HEK293 (cell line): Measurements from ENCODE around the gene CSNK1G1.

Experiments
- BCL11A ChIP-seq: fragments of 450-650 bp; formaldehyde crosslinking; IDR thresholded peaks from 2 replicates; pipeline ENCODE4 v1.5.1; 2016; ENCODE audit warnings: low read depth, missing biosample characterization, missing genetic modification characterization
- PATZ1 ChIP-seq: fragments of 450-650 bp; formaldehyde crosslinking; IDR thresholded peaks from 2 replicates; pipeline ENCODE4 v1.5.1; 2016; ENCODE audit warnings: missing biosample characterization, missing genetic modification characterization
- SCRT2 ChIP-seq: fragments of 450-650 bp; formaldehyde crosslinking; IDR thresholded peaks from 2 replicates; pipeline ENCODE4 v1.5.1; 2016; ENCODE audit warnings: missing biosample characterization, missing genetic modification characterization
- ZBTB7A ChIP-seq: fragments of 450-650 bp; formaldehyde crosslinking; IDR thresholded peaks from 2 replicates; pipeline ENCODE4 v1.5.1; 2016; ENCODE audit warnings: low read depth, missing biosample characterization, missing genetic modification characterization
- ZFP69B ChIP-seq: fragments of 450-650 bp; formaldehyde crosslinking; IDR thresholded peaks from 2 replicates; pipeline ENCODE4 v1.5.1; 2016; ENCODE audit warnings: missing biosample characterization, missing genetic modification characterization
- ZNF112 ChIP-seq: fragments of 450-650 bp; formaldehyde crosslinking; IDR thresholded peaks from 2 replicates; pipeline ENCODE4 v1.5.0; 2017; ENCODE audit warnings: missing biosample characterization, missing genetic modification characterization
- ZNF146 ChIP-seq: fragments of 450-650 bp; formaldehyde crosslinking; IDR thresholded peaks from 2 replicates; pipeline ENCODE4 v1.5.1; 2016; ENCODE audit warnings: missing biosample characterization, missing genetic modification characterization
- ZNF202 ChIP-seq: fragments of 450-650 bp; formaldehyde crosslinking; IDR thresholded peaks from 2 replicates; pipeline ENCODE4 v1.5.1; 2016; ENCODE audit warnings: missing biosample characterization, missing genetic modification characterization, borderline replicate concordance
- ZNF280D ChIP-seq: fragments of 450-650 bp; formaldehyde crosslinking; IDR thresholded peaks from 2 replicates; pipeline ENCODE4 v1.5.1; 2016; ENCODE audit warnings: missing biosample characterization, missing genetic modification characterization
- ZNF324 ChIP-seq: fragments of 450-650 bp; formaldehyde crosslinking; IDR thresholded peaks from 2 replicates; pipeline ENCODE4 v1.5.1; 2016; ENCODE audit warnings: missing biosample characterization, missing genetic modification characterization
- ZNF366 ChIP-seq: fragments of 450-650 bp; formaldehyde crosslinking; conservative IDR thresholded peaks from 2 replicates; pipeline ENCODE4 v1.5.1; 2016; ENCODE audit warnings: missing biosample characterization, missing genetic modification characterization
- ZNF391 ChIP-seq: fragments of 450-650 bp; formaldehyde crosslinking; IDR thresholded peaks from 2 replicates; pipeline ENCODE4 v1.5.1; 2016; ENCODE audit warnings: low read depth, missing biosample characterization, missing genetic modification characterization, borderline replicate concordance
- ZNF501 ChIP-seq: fragments of 450-650 bp; formaldehyde crosslinking; IDR thresholded peaks from 2 replicates; pipeline ENCODE4 v1.5.1; 2016; ENCODE audit warnings: missing biosample characterization, missing genetic modification characterization
- ZNF548 ChIP-seq: fragments of 450-650 bp; formaldehyde crosslinking; IDR thresholded peaks from 2 replicates; pipeline ENCODE4 v1.5.1; 2016; ENCODE audit warnings: missing biosample characterization, missing genetic modification characterization
- ZNF596 ChIP-seq: fragments of 450-650 bp; IDR thresholded peaks from 2 replicates; pipeline ENCODE4 v1.5.0; 2018; ENCODE audit warnings: missing biosample characterization, mild to moderate bottlenecking, missing genetic modification characterization, moderate library complexity
- ZNF621 ChIP-seq: fragments of 450-650 bp; formaldehyde crosslinking; IDR thresholded peaks from 2 replicates; pipeline ENCODE4 v1.5.1; 2017; ENCODE audit warnings: missing biosample characterization, missing genetic modification characterization
- ZNF629 ChIP-seq: fragments of 450-650 bp; formaldehyde crosslinking; IDR thresholded peaks from 2 replicates; pipeline ENCODE4 v1.5.1; 2017; ENCODE audit warnings: missing biosample characterization, missing genetic modification characterization
- ZNF645 ChIP-seq: fragments of 450-650 bp; formaldehyde crosslinking; IDR thresholded peaks from 2 replicates; pipeline ENCODE4; 2016; ENCODE audit warnings: missing biosample characterization, missing genetic modification characterization
- ZSCAN23 ChIP-seq: fragments of 450-650 bp; formaldehyde crosslinking; IDR thresholded peaks from 2 replicates; pipeline ENCODE4 v1.5.1; 2016; ENCODE audit warnings: missing biosample characterization, missing genetic modification characterization
- ZSCAN30 ChIP-seq: fragments of 450-650 bp; IDR thresholded peaks from 2 replicates; pipeline ENCODE4 v1.5.1; 2018; ENCODE audit warnings: missing biosample characterization, mild to moderate bottlenecking, missing genetic modification characterization, moderate library complexity
- TF ChIP-seq, protein P1 (sequence below): IDR thresholded peaks from 2 replicates; pipeline ENCODE4 v1.6.1; 2011; ENCODE audit warnings: mild to moderate bottlenecking, low read depth, low read length, borderline replicate concordance
- TF ChIP-seq, protein P2 (sequence below): fragments of 450-650 bp; formaldehyde crosslinking; IDR thresholded peaks from 2 replicates; pipeline ENCODE4 v1.5.1; 2016; ENCODE audit warnings: missing biosample characterization, missing genetic modification characterization
- TF ChIP-seq, protein P3 (sequence below): fragments of 450-650 bp; formaldehyde crosslinking; IDR thresholded peaks from 2 replicates; pipeline ENCODE4 v1.5.1; 2016; ENCODE audit warnings: missing biosample characterization, missing genetic modification characterization, borderline replicate concordance
- TF ChIP-seq, protein P4 (sequence below): fragments of 450-650 bp; formaldehyde crosslinking; IDR thresholded peaks from 2 replicates; pipeline ENCODE4 v1.5.1; 2017; ENCODE audit warnings: missing biosample characterization, missing genetic modification characterization

CSNK1G1 gene

GRCh38 chr15:64153480-64154367 lies 202.2 kb downstream of the CSNK1G1 start (continued):
- no peak for TF ChIP-seq ZNF280D
- TF ChIP-seq ZSCAN30 (tag by site-specific recombination) = peak; percentile 74; the same call in 1 of the 2 replicates
- TF ChIP-seq ZNF596 = no peak
- TF ChIP-seq SCRT2 (tag by site-specific recombination) = no peak
- 0 out of 2 replicates have a peak, but pooled peaks have one; percentile 17 for TF ChIP-seq ZNF366 (tag by site-specific recombination)
- no peak for TF ChIP-seq ZNF146 (tag by site-specific recombination)
- no peak for TF ChIP-seq ZNF324 (tag by site-specific recombination)
- TF ChIP-seq ZNF621 (tag by site-specific recombination) = no peak
- no peak for TF ChIP-seq ZNF112 (tag by site-specific recombination)
- TF ChIP-seq, protein P1, sequence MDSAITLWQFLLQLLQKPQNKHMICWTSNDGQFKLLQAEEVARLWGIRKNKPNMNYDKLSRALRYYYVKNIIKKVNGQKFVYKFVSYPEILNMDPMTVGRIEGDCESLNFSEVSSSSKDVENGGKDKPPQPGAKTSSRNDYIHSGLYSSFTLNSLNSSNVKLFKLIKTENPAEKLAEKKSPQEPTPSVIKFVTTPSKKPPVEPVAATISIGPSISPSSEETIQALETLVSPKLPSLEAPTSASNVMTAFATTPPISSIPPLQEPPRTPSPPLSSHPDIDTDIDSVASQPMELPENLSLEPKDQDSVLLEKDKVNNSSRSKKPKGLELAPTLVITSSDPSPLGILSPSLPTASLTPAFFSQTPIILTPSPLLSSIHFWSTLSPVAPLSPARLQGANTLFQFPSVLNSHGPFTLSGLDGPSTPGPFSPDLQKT = no peak
- peak; percentile 42; the same call in 1 of the 2 replicates for TF ChIP-seq PATZ1 (tag by site-specific recombination)
- TF ChIP-seq ZSCAN23 (tag by site-specific recombination) = no peak
- no peak for TF ChIP-seq ZNF391 (tag by site-specific recombination)
- no peak; the same call in 1 of the 2 replicates for TF ChIP-seq ZFP69B (tag by site-specific recombination)
- TF ChIP-seq ZBTB7A (tag by site-specific recombination) = no peak
- TF ChIP-seq, protein P2, sequence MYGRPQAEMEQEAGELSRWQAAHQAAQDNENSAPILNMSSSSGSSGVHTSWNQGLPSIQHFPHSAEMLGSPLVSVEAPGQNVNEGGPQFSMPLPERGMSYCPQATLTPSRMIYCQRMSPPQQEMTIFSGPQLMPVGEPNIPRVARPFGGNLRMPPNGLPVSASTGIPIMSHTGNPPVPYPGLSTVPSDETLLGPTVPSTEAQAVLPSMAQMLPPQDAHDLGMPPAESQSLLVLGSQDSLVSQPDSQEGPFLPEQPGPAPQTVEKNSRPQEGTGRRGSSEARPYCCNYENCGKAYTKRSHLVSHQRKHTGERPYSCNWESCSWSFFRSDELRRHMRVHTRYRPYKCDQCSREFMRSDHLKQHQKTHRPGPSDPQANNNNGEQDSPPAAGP = no peak
- no peak; the same call in 1 of the 2 replicates for TF ChIP-seq ZNF501 (tag by site-specific recombination)
- TF ChIP-seq, protein P3, sequence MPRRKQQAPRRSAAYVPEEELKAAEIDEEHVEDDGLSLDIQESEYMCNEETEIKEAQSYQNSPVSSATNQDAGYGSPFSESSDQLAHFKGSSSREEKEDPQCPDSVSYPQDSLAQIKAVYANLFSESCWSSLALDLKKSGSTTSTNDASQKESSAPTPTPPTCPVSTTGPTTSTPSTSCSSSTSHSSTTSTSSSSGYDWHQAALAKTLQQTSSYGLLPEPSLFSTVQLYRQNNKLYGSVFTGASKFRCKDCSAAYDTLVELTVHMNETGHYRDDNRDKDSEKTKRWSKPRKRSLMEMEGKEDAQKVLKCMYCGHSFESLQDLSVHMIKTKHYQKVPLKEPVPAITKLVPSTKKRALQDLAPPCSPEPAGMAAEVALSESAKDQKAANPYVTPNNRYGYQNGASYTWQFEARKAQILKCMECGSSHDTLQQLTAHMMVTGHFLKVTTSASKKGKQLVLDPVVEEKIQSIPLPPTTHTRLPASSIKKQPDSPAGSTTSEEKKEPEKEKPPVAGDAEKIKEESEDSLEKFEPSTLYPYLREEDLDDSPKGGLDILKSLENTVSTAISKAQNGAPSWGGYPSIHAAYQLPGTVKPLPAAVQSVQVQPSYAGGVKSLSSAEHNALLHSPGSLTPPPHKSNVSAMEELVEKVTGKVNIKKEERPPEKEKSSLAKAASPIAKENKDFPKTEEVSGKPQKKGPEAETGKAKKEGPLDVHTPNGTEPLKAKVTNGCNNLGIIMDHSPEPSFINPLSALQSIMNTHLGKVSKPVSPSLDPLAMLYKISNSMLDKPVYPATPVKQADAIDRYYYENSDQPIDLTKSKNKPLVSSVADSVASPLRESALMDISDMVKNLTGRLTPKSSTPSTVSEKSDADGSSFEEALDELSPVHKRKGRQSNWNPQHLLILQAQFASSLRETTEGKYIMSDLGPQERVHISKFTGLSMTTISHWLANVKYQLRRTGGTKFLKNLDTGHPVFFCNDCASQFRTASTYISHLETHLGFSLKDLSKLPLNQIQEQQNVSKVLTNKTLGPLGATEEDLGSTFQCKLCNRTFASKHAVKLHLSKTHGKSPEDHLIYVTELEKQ (tag by site-specific recombination) = no peak
- no peak for TF ChIP-seq ZNF202
- no peak for TF ChIP-seq ZNF548 (tag by site-specific recombination)
- no peak for TF ChIP-seq BCL11A (tag by site-specific recombination)
- TF ChIP-seq ZNF645 (tag by site-specific recombination) = no peak
- TF ChIP-seq ZNF629 = peak; percentile 38
- TF ChIP-seq, protein P4, sequence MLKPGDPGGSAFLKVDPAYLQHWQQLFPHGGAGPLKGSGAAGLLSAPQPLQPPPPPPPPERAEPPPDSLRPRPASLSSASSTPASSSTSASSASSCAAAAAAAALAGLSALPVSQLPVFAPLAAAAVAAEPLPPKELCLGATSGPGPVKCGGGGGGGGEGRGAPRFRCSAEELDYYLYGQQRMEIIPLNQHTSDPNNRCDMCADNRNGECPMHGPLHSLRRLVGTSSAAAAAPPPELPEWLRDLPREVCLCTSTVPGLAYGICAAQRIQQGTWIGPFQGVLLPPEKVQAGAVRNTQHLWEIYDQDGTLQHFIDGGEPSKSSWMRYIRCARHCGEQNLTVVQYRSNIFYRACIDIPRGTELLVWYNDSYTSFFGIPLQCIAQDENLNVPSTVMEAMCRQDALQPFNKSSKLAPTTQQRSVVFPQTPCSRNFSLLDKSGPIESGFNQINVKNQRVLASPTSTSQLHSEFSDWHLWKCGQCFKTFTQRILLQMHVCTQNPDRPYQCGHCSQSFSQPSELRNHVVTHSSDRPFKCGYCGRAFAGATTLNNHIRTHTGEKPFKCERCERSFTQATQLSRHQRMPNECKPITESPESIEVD (tag by site-specific recombination) = no peak
